ENCODE measurements around the gene PDCD1.
"Not testable (repeated sequence)": the region's sequence is repeated elsewhere in the genome, so short reads cannot be mapped to it uniquely, and the experiment has no call there.

Gene PDCD1

DNA sequence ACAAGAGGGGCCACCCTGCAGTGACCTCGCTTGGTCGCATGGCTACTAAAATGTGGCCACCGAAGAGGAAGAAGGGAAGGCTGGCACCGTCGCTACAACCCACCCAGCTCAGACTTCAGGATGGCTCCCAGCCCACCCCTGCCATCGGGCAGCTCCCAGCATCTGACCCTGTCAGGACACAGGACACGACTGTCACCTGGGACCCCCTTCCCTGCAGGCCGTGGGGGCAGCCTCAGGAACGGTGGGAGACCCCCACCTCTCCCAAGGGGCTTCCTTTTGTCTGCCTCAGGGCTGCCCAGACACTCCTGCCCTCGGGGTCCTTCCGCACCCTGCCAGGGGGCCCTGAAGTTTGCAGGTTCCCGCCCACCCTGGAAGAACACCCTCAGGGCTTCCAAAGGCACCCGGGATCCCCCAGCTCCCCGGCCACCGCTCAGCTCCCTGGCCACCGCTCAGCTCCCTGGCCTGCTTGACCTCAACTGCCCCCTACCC is 18.5 kb upstream of the PDCD1 start:
- DNase-seq = no peak

DNA sequence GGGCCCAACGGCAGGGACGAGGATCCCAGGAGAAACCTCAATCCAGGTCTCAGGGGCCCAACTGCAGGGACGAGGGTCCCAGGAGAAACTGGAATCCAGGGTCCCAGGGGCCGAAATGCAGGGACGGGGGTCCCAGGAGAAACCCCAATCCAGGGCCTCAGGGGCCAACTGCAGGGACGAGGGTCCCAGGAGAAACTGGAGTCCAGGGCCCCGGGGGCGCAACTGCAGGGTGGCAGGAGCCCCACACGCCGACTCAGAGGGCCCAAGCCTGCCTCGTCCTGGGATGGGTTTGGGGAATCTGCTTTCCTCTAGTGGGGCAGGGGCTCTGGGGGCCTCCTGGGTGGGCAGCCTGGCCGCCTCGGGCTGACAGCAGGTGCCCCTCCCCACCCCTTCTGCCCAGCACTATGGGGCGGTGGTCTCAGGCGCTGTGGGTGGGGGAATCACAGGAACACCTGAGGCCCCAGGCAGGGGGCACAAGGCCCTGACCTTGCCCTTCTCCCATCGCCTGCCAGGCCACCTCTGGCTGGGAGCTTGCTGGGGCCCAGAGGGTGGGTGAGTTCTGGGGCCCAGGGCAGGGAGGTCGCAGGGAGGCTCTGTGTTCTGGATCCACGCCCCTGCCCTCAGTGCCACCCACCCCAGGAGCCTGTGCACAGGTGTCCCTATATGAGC is 18.0 kb upstream of the PDCD1 start:
- DNase-seq = no peak

DNA sequence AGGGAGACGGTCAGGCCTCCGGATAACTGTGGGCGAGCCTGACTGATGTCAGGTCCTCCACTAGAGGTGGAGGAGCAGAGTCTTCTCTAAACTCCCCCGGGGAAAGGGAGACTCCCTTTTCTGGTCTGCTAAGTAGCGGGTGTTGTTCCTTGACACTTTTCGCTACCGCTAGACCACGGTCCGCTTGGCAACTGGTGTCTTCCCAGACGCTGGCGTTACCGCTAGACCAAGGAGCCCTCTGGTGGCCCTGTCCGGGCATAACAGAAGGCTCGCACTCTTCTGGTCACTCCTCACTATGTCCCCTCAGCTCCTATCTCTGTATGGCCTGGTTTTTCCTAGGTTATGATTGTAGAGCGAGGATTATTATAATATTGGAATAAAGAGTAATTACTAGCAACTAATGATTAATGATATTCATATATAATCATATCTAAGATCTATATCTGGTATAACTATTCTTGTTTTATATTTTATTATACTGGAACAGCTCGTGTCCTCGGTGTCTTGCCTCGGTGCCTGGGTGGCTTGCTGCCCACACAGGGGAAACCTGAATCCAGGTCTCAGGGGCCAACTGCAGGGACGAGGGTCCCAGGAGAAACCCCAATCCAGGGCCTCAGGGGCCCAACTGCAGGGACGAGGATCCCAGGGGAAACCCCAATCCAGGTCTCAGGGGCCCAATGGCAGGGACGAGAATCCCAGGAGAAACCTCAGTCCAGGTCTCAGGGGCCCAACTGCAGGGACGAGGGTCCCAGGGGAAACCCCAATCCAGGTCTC is 17.2 kb upstream of the PDCD1 start:
- not testable (repeated sequence) for DNase-seq

DNA sequence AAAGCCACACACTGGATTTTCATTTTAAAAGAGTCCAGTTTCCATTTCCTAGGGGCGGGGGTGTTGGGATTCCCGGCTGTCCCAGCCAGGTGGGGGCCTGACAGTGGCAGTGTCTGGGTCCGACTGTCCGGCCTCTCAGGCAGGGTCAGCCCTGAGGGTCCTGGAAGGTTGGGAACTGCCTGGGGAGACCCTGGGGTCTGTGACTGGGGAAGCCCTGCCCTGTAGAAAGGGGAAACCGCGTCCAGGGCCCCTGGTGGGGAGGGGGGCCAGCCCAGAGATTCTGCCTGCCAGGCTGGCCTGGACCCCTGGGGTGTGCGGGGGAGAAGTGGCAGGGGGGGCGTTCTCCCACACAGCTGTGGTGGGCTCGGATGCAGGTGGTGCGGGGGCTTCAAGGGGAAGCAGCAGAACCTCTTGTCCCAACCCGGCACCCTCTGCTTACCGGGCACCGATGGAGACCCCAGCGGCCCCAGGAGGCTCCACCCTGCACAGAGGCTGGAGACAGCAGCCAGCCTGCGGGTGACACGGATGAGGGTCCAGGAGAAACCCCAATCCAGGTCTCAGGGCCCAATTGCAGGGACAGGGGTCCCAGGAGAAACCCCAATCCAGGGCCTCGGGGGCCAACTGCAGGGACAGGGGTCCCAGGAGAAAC is 15.7 kb upstream of the PDCD1 start:
- no peak for DNase-seq

DNA sequence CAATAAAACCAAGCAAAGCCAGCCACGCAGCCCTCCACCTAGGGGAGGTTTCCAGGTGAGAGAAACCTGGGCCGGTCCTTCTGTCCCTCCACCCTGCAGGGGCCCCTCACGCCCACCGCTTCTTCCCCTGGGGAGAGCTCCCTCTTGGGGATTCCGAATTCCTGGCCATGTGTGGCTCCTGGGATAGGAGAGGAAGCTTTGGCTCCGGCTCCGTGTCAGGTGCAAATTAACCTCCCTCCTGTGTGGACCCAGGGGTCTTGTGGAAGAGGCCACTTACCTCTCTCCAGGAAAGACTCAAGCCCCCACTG is 15.1 kb upstream of the PDCD1 start:
- DNase-seq = no peak

DNA sequence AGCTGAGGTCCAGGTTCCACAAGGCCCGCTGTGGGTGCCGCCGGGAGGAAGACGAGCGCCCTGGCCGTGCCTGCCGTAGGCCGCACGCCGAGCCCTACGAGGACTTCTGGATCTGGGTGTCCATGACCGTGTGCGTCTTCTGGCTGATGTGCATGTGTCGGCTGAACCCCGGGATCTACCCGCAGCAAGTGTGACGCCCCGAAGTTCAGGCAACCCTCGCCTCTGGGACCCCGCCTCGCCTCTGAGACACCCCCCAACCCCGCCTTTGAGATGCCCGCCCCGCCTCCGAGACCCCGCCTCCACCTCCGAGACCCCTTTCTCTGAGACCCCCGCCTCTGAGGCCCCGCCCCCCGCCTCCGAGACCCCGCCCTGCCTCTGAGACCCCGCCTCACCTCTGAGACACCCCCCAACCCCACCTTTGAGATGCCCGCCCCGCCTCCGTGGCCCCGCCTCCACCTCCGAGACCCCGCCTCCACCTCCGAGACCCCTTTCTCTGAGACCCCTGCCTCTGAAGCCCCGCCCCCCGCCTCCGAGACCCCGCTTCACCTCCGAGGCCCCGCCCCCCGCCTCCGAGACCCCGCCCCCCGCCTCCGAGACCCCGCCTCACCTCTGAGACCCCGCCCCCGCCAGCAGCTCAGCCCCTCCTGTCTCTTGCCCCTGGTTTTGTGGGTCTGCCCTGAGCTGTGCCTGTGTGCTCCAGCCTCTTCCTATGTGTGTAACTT is 14.5 kb upstream of the PDCD1 start:
- DNase-seq = no peak

DNA sequence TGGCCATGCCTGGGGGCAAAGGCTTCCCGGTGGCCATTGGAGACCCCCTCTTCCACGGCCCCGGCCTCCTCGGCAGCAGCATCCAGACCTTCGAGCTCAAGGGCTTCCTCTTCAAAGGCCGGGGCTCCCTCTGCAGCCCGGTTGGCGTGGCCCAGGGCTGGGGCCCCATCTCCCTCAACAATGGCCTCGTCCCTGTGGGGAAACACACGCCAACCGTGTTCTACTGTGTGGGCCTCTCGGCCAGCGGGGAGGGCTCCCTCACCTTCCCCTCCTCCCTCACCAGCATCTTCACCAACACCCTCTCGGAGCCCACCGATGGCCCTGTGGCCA is 13.6 kb upstream of the PDCD1 start:
- DNase-seq = no peak

DNA sequence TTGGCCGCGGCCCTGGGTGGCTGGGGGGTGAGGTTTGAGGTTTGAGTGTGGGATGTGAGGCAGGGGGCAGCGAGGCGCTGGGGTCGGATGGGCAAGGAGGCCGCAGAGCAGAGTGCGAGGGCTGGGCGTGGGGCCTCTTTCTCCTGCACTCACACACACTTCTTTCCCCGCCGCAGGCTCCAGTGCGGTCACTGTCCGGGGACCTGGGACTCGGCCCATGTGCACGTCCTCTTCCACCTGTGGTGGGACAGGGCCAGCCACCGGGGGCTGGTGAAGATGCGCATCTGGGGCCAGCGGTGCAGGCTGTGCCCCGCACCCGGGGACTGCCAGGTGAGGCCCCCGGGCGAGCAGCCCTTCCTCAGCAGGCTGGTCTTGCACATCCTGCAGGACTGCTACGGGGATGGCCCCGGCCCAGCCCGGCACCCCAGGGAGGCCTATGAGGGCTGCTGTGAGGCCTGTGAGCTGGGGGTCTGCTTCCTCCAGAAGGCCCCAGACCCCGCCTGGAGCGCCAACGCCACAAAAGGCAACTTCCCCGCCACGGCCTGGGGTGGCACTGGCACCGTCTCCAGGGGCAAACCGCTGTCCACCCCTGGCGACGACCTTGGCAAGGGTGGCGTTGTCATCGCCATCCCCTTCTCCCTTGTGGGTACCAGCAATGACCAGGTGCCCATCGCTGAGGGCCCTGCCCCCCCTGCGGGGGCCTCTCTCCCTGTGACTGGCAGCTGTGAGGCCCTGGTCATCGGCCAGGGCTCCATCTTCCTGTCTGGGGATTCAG is 13.0 kb upstream of the PDCD1 start:
- no peak for DNase-seq

DNA sequence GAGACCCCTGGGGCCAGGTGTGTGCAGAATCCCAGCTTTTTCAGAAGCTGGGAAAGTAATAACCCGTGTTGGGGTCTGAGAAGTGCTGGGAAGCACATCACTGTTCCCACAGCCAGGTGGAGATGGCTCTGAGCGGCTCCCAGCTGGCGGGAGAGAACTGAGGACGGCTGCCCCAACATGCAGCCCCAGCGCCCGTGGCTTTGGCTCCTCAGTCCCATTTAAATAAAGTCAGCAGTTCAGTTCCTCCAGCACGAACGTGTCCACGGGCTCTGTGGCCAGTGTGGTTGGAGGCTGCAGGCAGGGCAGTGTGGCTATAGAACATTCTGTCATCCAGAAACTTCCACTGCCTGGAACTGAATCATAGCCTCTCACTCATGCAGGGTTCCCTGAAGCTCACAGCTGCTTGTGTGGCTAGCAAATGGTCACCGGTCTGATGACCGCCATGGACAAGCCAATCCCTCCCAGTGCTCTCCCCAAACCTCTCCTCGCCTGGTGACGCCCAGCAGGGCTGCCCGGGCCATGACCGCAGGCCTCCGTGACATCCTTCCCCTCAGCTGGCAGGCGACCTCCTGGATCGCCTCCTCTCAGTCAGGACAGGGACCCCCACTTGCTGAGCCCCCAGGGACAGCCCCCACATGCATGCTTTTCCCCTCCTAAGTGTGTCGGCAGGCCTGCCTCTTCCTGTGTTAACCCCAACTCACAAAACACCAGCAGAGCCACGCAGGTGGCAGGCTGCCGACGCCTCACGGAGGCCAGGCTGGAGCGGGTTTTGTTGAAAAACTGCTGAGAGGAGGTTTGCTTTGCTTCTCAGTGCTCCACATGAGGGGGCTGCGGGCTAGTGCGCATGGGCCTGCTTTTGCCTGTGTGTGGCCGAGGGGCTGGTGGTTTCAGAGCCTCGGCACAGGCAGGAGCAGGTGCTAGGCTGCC is 12.2 kb upstream of the PDCD1 start:
- peak; percentile 62 for DNase-seq

DNA sequence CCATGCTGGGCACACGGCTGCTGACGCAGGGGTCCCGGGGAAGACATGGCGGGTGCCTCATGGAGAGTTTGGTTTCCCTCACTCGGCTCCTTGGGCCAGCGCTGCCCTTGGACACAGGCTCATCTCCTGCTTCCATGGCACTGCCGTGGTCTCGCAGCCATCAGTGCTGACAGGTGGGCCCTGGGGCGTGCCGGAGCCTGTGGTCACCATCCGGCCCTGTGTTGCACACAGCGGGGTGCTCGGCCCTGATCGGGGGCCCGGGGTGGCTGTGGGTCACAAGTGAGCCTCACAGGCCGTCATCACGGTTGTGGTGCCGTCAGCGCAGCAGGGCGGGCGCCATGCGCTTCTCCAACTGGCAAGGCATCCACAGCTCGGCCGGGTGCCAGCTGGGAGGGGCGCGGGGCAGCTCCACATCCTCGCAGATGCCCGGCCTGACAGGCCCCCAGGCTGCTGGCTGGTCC is 11.4 kb upstream of the PDCD1 start:
- no peak for DNase-seq

DNA sequence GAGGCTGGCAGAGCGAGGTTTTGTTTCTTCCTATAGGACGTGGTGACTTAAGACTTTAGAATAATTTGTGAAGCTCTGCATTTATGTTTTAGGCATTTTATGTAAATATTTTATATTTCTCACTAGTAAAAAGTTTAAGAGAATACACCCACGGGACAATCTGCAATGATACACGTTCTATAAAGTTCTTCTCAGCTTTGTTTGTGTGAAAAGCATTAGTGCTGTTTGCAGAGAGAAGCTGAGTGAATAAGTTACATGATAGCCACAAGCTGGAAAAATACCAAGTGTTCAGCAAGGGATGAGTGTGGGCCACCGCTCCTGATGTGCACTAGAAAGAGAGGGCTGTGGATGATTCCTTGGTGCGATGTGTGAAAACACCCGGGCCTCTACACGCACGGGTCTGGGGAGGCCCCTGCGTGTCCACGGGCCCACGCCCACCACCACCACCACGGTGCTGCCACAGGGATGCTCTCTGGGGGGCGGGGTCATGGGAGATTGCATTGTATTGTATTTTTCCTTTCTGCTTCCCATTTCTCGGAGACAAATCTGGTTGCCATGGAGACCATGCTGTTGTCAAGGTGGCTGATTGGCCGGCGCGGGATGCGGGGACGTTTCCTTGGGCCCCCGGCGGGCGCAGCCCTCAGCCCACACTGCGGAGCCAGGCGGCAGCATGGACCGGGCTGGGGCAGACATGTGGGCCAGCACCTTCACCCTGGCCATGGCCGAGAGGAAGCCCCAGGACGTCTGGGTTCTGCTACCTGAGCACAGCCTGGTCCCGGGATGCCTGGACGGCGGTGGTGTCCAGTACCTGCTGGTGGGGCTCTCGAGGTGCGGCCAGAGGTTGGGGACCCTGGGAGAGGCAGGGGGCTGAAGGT is 10.6 kb upstream of the PDCD1 start, which contains the start of gene RTP5:
Gene RTP5 (plus strand): TSS at position 643 of the 875 bp plus-strand sequence. CDS start 28 bp downstream, at position 671.
- DNase-seq = no peak

DNA sequence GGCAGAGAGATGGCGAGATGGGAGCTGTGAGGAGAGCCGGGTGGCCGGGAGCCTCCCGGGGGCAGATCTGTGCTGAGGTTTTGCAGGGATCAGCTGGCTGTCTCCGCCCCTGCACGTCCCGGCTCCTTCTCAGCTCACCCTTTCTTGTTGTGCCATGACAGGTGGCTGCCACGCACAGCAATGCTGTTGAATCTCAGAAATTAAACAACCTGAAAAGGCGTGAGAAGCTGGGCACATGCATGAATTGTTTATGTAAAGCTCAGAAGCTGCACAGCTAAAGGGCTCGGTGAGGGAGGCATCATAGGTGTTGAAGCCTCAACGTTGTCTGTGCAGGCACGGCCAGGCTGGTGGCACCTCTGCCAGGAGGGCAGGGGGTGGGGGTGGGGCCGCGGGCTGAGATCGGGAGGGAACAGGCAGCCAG is 10.0 kb upstream of the PDCD1 start:
- DNase-seq = peak; percentile 47

DNA sequence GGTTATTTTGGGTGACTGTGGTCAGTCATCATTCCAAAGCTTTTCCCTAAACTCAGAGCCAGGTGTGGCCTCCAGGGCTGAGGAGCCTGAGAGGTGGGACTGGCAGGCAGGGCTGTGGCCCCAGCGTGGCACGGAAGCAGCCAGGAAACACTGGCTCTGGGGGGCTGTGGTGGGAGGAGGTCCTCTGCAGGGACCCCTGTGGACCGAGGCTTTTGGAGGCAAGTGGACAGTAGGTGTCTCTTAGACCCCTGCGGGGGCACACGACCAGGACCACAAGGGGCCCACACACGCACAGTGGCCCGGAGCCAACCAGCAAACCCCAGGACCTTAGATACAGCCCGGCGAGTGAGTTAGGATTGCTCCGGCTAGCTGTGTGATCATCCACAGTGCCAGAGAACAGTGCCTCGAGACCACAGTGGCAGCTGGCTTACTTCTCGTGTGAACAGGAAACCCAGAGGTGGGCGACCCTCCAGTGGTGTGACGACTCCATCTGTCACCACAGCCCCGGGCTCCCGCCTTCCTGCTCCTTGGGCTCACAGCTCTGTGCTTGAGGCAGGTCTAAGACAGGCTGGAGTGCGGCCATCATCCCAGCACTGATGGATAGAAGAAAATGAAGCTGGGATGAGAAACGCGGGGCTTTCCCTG is 9.2 kb upstream of the PDCD1 start:
- DNase-seq = peak; percentile 46

DNA sequence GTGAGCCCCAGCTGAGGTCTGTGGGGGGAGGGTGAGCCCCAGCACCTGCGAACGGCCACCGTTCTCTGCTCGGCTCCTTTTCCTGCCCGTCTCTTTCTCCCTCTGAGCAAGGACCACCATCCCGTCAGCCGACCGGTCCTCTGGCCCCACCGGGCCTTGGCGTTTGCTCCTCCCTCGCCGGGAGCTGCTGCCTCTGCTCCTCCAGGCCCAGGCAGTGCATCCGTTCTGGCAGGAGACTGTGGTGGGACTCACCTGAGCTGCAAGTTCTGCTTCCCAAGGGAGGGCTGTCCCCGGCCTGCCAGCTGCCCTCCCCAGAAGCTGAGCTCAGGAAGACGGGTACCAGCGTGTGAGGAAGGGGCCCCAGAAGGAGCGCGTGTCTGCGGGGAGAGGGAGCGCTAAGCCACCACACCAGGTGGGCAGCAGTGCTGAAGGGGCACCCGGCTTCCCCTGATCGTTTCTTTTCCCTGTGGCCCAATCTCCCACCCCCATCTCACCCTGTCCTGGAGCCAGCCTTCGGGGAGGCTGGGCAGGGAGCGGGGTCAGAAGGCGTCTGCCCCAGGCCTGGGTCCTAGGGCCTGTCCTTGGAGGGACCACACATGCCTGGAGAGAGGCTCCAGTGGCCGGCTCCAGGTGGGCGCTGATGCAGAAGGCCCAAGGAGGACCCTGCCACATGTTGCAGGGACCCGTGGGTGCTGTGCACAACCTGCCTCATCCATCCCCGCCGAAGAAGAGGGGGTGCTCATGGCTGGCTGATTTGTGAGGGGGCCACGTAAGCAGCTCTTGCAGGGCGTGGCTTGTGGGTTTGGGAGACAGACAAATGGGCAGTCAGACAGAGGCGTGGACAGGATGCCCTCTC is 8.3 kb upstream of the PDCD1 start:
- no peak for DNase-seq

DNA sequence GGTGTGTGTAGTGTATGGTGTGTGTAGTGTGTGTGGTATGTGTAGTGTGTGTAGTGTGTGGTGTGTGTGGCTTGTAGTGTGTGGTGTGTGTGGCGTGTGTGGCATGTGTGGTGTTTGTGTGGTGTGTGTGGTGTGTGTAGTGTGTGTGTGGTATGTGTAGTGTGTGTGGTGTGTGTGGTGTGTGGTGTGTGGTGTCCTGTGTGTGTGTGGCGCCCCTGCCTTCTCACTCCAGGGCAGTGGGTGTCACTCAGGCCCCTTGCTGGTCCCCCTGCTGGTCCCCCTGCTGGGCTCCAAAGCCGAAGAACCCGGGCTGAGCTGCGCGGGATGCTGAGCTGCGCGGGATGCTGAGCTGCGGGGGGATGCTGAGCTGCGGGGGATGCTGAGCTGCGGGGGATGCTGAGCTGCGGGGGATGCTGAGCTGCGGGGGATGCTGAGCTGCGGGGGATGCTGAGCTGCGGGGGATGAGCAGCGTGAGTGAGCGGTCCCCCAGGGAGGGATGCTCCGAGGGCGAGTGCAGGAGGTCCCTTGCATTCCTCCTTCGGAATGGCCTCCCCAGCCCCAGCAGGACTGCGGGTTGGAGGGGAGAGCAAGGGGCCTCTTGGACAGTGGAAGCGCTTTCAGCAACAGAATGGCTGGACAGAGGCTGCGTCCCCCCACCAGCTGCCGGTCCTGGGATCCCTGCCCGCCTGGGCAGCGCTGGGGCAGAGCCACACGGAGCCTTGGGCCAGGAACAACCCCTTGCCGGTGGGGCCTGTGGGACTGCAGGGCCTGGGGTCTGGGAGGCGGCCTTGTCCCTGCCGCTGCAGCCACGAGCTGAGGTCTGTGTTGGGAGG is 7.5 kb upstream of the PDCD1 start:
- no peak for DNase-seq

DNA sequence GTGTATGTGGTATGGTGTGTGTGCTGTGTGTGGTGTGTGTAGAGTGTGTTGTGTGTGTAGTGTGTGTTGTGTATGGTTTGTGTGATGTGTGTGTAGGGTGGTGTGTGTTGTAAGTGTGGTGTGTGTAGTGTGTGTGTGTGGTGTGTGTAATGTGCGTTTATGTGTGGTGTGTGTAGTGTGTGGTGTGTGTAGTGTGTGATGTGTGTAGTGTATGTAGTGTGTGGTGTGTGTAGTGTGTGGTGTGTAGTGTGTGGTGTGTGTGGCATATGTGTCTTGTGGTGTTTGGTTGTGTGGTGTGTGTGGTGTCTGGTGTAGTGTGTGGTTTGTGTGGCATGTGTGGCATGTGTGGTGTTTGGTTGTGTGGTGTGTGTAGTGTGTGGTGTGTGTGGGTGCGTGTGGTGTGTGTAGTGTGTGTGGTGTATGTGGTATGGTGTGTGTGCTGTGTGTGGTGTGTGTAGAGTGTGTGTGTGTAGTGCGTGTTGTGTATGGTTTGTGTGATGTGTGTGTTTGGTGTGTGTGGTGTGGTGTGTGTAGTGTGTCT is 6.8 kb upstream of the PDCD1 start:
- DNase-seq = no peak

DNA sequence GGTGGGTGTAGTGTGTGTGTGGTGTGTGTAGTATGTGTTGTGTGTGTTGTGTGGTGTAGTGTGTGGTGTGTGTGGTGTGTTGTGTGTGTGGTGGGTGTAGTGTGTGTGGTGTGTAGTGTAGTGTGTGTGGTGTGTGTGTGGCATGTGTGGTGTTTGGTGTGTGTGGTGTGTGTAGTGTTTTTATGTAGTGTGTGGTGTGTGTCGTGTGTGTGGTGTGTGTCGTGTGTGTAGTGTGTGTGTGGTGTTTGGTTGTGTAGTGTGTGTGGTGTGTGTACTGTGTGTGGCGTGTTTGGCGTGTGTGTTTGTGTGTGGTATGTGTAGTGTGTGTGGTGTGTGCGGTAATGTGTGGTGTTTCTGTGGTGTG is 6.1 kb upstream of the PDCD1 start:
- DNase-seq = no peak

Measured in activated gamma-delta T cell (primary cell).